Stimulated activated CD8-positive, alpha-beta memory T cell treated with anti-CD3 and anti-CD28 coated beads, Interleukin-7, amount 100 ng/mL, for 48 hours (primary cell): ENCODE results near the gene KPTN.

Experiments used
- DNase-seq, 2 donors: peaks; one replicate each; pipeline ENCODE4 v3.0.0-alpha.2; 2020; ENCODE audit warnings: low read depth in 1 of 2; ENCODE audit errors: extremely low read depth in 1 of 2

The KPTN gene

DNA sequence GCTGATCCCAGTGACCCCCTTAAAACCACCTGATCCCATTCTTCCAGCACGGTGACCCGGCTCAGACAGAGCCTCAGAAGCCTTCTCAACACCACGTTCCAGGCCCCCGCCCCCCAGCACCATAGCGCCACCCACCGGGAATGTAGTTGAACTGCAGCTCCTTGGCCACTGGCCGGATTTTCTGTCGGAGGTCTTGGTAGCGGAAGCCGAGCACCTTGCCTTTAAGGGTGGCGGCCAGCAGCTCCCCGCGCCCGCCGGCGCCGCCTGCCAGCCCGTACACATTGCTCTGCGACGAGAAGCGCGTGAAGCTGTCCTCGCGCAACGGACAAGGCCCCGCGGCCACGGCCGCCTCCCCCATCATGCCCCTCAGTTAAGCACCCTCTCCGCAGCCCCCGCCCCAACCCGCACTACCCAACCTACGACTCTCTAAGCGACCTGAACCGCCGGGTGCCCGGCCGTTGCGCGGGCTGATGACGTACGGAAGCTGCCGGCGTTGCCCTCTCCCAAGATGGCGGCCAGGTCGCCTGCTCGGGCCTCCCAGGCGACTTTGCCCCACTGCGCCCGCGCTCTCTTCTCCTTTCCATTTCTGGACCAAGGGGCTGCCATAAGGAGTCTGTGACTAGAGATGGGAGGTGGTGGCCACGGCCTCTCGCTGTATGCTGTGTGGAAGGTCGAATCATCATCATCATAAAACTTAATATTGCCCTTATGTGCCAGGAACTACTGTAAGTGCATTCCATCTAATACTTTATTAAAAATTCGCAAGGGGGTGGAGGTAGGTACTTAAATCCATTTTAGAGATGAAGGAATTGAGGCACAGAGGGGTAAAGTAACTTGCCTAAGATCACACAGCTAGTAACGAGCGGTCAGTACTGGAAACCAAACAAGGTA, at the start of gene KPTN:
KPTN (minus strand) TSS at position 420 of the 891 bp plus-strand sequence; CDS start at position 361, 59 bp downstream.
- peak; percentile 81 to 85 for DNase-seq

DNA sequence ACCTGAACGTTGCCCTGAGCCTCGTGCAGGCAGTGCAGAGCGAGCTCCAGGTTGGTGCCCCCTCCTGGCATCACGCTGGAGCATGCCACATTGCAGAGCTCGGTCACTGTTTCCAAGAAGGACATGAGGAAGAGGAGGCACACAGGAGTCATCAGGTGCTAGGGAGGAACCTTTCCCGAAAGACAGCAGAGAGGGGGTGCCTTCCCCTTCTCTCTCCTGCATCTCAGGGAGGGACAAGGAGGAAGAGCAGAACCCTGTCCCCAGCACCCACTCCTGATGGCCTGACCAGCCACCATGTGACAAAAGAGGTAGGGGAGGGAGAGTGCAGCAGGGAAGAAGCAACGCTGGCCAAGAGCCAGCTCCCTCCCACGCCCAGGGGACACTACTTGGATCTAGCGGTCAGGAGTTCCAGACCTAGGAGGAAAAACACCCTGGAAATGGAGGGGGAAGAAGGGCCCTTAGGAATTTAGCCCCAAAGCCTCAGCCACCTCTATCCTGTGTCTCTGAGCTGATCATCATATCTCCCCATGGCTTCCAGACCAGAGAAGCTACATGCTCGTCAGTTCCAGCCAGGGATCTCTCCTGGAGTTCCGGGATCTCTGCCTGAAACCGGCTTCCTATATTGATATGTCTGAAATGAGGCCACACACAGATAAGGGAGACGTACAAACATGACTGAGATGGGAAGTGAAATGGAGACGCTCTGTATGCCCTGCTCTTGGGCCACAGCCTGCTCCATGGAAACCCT, 47.8 kb upstream of the KPTN start:
- DNase-seq = no peak

DNA sequence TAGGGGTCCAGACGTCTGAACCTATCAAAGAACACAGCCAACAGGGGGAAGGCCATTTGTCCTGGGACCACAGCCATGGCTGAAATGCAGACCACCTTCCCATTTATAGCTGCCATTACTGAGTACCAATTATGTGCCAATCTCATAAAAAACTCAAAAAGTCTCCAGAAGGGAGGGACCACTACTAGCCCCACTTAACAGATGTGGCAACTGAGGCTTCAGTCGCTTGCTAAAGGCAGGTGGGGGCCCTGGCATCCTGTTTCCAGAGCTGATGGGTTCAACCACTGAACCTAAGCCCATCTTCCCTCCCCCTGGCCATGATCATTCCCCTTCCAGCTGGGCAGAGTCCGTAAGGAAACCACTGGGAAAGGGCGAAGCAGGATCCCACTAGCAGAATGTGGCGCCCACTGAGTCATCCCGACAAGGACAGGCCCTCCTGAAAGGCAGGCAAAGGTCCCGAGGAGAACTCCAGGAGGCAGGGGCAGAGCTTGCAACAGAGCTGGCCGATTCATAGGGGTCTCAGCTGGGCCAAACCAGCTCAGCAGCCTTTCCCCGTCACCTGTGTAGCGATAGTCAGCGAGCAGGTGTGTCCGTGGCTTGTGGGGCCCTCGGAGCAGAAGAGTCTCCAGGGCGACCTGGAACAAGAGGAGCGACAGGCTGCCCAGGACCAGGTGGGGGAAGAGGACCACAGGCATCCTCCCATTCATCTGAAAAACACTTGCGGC, 45.2 kb upstream of the KPTN start:
- no peak for DNase-seq

DNA sequence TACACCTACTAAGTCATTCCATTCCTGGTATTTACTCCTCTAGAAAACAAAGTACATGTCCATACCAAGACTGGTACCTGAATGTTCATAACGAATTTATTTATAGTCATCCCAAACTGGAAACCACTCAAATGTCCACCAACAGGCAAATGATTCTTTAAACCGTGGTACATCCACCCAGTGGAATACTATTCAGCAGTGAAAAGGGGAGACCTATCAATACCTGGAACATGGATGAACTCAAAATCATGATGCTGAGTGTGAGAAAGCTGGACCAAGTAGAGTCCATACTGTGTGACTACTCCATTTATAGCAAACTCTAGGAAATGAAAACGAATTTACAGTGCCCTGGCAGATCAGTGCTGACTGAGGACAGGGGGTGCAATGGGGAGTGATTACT, 42.8 kb upstream of the KPTN start:
- DNase-seq = no peak

DNA sequence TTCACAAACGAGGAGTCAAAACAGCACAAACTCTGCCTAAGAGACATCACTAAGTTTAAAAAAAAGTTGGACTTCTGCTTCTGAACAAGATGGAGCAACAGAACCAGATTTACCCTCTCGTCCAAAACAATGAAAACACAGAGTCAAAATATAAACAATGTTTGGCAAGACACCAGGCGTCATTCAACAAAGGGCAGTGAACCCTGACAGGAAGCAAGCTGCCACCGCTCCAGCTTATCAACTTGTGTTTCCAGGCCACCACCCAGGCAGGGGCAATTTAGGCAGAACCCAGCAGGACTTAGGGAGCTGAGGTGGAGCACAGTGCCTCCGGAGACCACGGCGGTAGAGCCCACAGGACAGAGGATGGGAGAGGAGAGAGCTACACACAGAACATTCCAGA, 39.5 kb upstream of the KPTN start:
- DNase-seq = no peak

DNA sequence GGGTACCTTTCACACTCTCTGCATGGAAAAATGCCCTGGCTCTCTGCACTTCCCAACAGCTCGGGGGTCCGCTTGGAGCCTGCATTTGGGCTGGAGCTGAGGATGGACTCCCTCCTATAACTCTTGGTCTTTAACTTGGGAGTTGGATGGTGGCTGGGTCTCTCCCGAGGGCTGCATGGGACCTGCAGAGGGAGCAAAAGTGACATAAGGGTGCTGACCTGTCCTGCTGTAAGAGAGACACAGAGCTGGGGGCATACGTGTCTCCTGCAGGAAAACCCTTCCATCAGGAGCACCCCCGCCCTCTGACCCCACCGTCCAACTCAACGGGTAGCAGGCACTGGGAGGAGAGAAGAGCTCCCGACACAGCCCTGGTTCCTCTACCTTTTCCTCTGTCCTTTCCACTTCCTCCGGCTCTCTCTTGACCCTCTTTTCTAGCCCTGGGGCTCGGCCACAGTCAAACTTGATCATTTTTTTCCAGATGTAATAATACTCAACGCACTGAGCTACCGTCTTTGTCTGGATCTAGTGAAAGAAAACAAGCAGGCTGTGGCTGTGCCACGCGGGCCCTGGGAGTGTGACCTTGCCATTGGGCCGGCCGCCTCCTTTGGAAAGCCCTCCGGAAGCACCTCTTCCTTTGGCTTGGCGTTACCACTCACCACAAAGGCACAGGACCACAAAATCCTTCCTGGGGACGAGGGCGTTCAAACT, 37.6 kb upstream of the KPTN start:
- DNase-seq = no peak

DNA sequence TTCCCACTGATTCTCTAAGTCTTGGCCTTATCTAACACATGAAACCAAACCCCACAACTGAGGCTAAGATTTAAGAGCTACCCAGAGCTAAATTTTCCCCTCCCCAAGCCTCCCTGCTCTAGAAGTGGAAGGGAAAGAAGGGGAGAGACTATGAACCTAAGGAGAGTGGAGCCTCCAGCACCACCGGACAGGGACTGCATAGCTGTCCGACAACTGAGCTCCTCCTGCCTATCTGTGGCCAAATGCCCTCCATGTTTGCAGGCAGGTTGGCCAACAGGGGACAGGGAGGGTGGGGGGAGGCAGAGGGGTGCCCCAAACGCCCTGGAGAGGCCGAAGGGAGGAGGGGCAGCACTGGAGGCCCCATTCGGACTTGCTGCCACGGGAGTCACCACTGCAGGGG, 36.8 kb upstream of the KPTN start:
- DNase-seq = no peak

DNA sequence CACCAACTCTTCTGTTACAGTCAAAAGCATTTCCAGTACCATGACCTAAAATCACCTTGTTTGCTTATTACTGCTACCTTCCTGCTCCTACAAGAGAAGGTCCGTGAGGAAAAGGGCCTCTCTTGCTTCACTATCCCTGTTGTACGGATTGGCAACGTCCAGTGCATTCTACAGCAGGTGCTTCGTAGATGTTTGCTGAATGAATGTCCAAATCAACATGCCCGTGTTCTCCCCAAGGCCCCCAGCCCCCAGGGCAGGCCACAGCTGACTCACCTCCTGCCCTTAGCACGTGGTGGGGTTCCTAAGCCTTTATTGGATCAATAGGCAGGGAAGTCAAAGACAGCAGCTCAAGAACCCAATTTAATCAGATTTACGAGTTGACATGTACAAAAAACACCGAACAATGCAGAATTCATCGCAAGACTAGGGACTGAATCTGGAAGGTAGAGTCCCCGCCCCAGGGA, 36.4 kb upstream of the KPTN start:
- DNase-seq = no peak

DNA sequence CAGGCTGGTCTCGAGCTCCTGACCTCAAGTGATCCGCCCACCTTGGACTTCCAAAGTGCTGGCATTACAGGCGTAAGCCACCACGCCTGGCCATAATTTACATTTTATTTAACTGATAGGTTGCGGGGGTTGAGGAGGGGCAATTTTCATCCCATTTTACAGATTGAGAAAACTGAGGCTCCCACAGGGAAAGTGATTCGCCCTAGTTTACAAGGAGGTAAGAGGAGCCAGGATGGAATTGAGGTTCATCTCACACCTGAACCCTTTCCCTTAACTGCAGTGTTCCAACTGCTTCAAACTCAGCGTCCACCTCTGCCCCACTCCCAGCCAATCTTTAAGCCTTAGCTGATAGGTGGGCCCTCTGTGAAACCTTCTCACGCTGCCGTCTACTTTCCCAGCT, 34.8 kb upstream of the KPTN start:
- no peak for DNase-seq

DNA sequence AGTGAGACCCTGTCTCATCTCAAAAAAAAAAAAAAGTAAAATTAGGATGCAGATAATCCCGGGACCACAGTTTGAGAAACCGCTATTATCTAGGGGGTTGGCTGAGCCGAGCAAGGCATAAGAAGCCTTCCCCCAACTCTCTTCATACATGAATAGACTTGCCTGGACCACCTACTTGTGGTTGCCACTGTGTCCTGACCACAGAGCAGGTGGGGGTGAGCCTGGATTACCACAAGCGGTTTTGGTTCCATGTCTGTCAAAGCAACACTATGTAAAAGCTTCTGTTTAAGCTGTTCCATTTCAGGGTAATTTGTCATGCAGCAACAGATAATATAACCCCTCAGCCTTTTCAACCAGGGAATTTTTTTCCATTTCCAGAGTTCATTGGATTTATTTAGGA, 34.1 kb upstream of the KPTN start:
- DNase-seq = peak; percentile 60 to 72

DNA sequence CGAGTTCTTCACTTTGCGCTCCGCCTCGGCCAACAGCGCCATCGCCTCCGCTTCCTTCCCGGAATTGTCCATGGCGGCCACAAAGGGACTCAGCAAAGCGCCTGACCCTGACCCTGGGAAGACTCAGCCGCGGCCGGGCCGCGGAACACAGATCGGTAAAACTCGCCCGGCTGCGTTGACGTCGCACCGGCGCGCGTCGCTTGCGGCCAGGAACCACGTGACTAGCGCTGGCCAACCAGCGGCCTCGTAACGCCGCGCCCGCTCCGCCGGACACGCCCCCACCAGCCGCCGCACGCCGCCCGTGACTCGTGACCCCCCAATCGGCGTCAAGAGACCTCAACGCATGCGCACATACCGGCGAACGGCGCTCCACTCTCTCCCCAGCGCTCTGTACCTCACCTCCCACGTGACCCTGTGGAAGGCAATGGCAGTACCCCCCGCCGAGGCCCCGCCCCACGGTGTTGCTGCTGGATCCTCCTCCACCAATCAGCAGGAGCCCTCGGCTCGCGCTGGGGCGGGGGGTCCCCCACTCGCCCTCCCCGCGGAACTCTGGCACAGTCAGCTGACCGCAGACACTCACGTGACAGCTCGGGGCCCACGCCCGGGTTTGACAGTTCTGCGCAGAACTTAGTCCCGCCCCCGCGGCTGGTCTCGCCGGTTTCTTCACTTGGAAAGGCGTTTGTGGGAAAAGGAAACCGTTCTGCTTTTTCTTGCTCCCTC, 31.0 kb upstream of the KPTN start, which contains the start of gene NAPA:
NAPA (minus strand) TSS at position 195 of the 720 bp plus-strand sequence; CDS start at position 72, 123 bp downstream.
- peak; percentile 100 for DNase-seq

DNA sequence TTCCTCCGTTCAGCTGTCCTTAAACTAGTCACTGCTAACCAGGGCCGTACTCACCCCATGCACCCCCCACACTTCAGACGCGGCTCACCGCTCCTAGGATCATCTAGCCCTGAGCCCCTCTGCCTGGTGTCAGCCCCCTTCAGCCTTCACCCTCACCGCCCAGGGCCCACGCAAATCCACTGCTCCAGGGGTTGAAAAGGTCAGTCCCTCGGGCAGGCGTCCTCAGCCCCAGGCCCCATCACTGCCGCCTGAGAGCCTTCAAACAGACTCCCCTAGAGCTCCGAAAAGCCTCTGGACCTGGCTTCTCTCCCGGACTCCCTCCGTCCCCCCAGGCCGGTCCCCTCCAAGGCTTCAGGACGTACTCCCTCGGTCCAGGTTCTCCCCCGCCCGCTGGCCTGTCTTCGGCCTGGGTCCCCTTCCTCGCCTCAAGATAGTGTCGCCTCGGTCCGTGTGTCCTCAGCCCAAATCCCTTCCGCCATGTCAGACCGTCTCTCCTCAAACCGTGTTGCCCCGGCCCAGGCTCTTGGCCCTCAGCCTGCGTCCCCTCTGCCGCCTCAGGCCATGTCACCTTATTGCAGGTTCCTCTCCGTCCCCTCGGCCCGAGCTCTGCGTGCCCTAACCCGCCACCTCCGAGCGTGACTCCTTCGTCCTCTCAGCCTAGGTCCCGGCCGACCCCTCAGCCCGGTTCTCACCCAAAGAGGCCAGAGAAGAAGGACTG, 30.3 kb upstream of the KPTN start:
- no peak for DNase-seq

DNA sequence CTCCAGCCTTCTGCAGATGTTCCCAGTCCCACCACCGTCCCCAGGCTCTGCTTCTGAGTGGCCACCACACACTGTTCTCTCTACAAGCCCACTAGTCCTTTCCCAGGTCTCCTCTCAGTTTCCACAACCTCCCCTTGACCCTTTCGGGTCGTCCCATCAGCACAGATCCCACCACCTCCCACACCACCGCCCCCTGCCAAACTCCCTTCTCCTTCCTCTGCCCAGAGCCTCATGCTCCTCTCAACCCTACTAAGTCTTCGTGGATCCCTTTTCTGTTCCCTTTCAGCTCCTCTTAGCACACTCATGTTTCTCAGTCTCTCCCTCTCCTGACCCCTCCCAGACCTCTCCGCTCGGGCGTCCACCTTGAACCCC, 28.9 kb upstream of the KPTN start:
- DNase-seq = no peak

DNA sequence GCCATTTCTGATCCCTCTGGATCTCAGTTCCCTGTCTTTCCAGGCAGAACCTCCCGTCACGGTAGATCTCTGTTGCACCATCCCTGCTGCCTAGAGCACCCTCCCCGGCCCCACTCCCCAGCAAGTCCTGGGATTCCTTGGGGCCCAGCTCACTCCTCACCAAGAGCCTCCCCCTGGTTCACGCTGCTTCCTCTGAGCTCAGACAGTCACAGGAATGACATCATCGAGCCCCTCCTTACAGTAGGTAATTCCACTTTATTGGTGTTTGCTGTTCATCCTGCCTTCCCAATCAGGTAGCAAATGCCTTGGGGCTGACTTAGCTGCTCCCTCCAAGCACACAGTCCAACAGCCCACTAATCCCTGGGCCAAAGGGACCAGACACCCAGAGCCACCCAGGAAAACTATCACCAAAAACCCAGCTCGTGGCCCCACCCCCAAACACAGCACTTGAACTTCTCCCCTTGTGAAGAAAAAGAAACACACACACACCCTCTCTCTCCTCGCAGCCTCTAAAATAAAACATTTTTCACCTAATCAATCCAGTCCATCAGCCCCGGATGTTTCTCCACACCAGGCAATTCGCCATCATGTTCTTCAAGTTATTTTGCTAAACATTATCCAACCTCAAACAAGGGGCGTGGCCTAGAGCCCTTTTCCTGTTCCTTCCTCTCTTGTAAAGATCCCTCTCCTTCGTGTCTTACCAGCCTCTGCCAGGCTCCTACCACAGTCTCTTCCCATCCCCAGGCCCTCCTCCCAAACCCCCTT, 28.3 kb upstream of the KPTN start:
- DNase-seq = no peak

DNA sequence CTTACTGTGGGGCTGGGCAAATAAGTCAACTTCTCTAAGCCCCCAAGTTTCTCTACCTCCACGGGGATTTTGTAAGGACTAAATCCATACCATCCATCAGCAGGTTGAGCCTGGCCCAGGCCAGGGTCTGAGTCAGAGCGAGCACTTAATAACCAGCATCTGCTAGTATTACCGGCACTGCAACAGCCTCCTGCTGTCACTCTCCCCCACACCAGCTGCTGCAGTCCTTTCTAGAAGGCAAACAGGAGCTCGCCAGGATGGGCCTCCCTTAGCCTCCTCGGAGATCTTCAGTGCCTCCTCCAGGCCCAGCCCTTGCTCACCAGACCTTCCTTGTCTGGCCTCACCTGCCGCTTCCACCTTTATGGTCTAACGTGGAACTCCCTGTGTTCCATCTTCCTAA, 27.7 kb upstream of the KPTN start:
- no peak for DNase-seq

DNA sequence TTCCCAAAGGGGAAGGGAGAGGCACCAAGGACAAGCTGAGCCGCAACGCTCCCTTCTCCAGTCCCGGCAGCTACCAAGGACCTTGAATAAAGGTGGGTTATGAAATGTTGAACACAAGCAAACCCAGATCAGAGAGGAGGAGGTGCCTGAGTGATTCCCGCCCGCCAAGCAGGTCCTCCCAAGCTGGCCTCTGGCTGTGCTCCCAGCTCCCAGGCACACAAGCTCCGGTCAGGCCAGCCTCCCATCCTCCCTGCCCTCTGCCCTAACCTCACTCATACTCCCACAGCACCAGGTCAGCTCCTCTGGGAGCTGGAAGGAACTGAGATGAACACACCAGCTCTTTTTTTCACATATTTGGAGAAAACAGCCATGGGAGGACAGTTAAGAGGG, 27.1 kb upstream of the KPTN start:
- DNase-seq = no peak

DNA sequence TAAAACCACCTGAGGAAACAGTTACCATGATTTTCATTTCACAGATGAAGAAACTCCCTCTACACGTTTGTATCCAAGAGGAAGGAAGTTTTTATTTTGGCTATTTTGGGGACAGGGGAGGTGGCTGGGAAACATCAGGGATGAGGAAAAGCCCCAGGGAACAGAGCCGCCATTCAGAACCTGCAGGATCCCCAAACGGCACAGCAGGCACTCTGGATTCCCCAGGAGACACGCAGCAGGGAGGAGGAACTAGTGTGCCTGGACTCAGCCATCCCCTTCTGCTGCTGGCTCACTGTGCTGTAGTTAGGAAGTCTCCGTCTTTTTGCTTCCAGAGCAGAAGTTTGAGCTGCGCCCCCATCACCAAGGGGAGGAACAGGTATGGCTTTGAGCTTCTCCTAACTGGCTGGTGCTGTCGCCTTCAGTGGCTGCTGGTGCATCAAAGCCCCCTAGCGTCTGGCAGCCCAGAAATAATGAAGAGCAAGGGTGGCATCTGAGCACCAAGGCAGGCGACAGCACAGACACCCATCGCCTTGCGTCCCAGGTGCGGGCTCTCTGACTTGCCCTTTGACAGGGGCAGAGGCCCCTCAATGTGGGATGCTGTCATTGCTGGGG, 26.6 kb upstream of the KPTN start:
- no peak for DNase-seq

DNA sequence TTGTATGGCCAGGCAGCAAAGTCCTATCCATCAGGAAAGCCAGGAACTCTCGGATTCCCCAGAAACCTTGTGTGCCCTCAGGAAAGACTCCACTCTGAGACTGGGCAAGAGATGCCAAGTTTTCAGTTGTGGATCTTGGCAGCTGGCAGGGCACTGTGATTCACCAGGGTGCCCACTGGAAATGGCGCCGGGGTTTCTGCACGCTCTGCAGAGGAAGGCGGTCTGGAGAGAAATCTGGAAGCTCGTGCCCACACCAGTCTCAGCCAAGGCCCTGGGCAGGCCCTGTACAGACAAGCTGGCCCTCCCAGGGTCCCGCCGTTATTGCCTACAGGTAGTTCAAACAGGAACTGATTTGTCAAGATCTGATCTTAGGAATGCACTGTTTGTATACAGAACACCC, 26.0 kb upstream of the KPTN start:
- DNase-seq = no peak
